OCI-LY3 (cell line): Measurements from ENCODE around the gene PRM1.

Source experiments
- CTCF ChIP-seq: fragments of 200-600, 300-600 bp; sonication (generic); IDR thresholded peaks from 2 replicates; pipeline ENCODE4 v1.5.1; 2014; ENCODE audit warnings: antibody characterized with exemption, low read length, low read depth
- EZH2phosphoT487 ChIP-seq: fragments of 200-600 bp; shearing (Covaris generic); IDR thresholded peaks from 2 replicates; pipeline ENCODE4 v1.6.1; 2018; ENCODE audit warnings: antibody characterized with exemption, mixed run types, low read depth

DNA sequence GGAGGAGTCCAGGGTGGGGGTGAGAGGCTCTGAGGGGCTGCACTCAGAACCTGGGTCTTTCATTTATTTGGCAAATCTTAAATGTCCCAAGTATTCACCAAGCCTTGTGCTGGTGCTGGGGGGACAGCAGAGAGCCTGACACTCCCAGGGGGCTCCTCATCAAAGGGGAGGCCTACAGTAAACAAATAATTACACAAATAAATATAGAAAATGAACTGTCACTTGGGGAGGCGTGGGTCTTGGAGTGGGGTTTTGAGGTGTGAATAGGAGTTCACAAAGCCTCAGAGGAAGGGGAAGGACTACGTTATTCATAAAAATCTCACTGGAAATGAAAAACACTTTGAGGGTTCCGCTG, 15.2 kb upstream of the PRM1 start:
- no peak for TF ChIP-seq CTCF
- no peak for TF ChIP-seq EZH2phosphoT487
